ENCODE measurements around the gene LGALSL.
A peak's percentile ranks its signal among the peaks of the same experiment; 100 is the strongest.

Gene LGALSL

GRCh38 chr2:64474121-64474571 lies 20.2 kb downstream of the LGALSL start:
- DNase-seq: no peak

GRCh38 chr2:64474636-64475035 lies 20.7 kb downstream of the LGALSL start:
- no peak for DNase-seq

- DNase-seq: no peak
Observed at GRCh38 chr2:64477037-64477436, 23.1 kb downstream of the LGALSL start.

- DNase-seq: no peak
Observed at GRCh38 chr2:64477979-64478378, 24.0 kb downstream of the LGALSL start.

- DNase-seq: no peak
Observed at GRCh38 chr2:64478502-64479230, 24.7 kb downstream of the LGALSL start.

- DNase-seq: peak; percentile 76
Observed at GRCh38 chr2:64479259-64480117, 25.5 kb downstream of the LGALSL start.

GRCh38 chr2:64481665-64482064 lies 27.7 kb downstream of the LGALSL start:
- DNase-seq: no peak

- no peak for DNase-seq
Observed at GRCh38 chr2:64482243-64482642, 28.3 kb downstream of the LGALSL start.

GRCh38 chr2:64482765-64483504 lies 29.0 kb downstream of the LGALSL start:
- DNase-seq: no peak

- DNase-seq: no peak
Observed at GRCh38 chr2:64485331-64485730, 31.4 kb downstream of the LGALSL start.

- DNase-seq: peak; percentile 68
Observed at GRCh38 chr2:64485961-64486360, 32.0 kb downstream of the LGALSL start.

GRCh38 chr2:64487256-64488049 lies 33.5 kb downstream of the LGALSL start:
- DNase-seq: no peak

GRCh38 chr2:64488050-64488974 lies 34.4 kb downstream of the LGALSL start:
- DNase-seq: peak; percentile 29

GRCh38 chr2:64489081-64489751 lies 35.3 kb downstream of the LGALSL start:
- DNase-seq: no peak

GRCh38 chr2:64491426-64491825 lies 37.5 kb downstream of the LGALSL start:
- DNase-seq: no peak

- DNase-seq: no peak
Observed at GRCh38 chr2:64492272-64492671, 38.3 kb downstream of the LGALSL start.

GRCh38 chr2:64492821-64493220 lies 38.9 kb downstream of the LGALSL start:
- no peak for DNase-seq

GRCh38 chr2:64493788-64494187 lies 39.8 kb downstream of the LGALSL start:
- no peak for DNase-seq

GRCh38 chr2:64498438-64498837 lies 44.5 kb downstream of the LGALSL start:
- DNase-seq: no peak

- DNase-seq: no peak
Observed at GRCh38 chr2:64500549-64500948, 46.6 kb downstream of the LGALSL start.

GRCh38 chr2:64501946-64502345 lies 48.0 kb downstream of the LGALSL start:
- no peak for DNase-seq
